NCI-H2107 (cell line): Measurements from ENCODE around the gene TLK1.

Source experiments
- DNase-seq: peaks from one replicate; lab custom pipeline; 2025; lab: John Stamatoyannopoulos, UW

TLK1 gene

DNA sequence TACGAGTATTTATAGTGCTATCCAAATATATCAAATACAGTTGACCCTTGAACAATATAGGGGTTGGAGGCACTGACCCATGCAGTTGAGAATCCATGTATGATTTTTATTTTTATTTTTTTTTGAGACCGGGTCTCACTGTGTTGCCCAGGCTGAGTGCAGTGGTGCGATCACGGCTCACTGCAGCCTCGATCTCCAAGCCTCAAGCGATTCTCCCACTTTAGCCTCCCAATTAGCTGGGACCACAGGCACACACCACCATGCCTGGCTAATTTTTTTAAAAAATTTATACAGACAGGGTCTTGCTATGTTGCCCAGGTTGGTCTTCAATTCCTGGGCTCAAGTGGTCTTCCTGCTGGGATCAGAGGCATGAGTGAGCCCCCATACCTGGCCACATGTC lies 161.0 kb downstream of the TLK1 start:
- no peak for DNase-seq

DNA sequence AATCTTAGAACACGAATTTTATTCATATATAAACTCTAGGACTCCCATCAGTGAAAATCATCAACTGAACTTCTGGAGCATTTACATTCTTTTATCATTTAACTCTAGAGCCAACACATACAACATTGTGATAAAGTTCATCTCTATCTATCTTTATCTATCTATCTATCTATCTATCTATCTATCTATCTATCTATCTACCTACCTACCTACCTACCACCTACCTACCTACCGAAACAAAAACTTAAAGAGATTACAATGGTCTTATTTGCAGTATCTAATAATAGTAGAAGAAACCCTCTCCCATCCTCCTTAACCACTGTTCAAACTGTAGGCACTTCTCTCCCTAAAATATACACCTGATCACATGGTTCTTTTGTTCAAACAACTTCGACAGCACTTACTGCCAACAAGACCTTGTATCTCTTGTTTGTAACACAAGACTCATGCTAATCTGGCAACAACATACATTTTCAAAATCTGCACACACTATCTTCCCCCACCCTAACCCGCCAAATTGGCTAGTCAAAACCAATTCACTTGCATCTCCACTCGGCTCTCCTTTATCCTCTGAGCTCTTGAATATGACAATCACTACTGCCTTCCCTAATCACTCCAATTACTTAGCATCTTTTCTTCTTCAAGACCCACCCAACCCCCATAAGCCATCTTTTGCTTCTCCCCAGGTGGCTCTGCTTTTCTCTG lies 162.6 kb downstream of the TLK1 start:
- no peak for DNase-seq

DNA sequence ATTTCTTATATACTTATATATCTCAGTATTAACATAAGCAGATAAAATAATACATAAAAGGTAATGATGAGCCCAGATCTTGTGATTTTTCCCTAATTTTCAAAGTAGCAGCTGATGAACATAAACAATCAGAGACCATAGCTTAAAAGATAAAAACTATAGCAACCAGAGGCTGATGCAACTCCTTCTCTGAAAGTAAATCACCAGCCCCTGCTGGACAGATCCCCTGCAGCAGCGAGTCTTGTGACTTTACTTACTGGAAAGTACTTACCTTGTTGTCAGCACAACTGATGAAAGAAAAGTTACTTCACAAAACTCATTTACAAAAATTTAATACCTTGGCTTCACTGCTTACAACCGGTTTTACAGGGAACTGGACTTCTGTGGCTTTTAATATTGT lies 164.4 kb downstream of the TLK1 start:
- DNase-seq, result no peak

DNA sequence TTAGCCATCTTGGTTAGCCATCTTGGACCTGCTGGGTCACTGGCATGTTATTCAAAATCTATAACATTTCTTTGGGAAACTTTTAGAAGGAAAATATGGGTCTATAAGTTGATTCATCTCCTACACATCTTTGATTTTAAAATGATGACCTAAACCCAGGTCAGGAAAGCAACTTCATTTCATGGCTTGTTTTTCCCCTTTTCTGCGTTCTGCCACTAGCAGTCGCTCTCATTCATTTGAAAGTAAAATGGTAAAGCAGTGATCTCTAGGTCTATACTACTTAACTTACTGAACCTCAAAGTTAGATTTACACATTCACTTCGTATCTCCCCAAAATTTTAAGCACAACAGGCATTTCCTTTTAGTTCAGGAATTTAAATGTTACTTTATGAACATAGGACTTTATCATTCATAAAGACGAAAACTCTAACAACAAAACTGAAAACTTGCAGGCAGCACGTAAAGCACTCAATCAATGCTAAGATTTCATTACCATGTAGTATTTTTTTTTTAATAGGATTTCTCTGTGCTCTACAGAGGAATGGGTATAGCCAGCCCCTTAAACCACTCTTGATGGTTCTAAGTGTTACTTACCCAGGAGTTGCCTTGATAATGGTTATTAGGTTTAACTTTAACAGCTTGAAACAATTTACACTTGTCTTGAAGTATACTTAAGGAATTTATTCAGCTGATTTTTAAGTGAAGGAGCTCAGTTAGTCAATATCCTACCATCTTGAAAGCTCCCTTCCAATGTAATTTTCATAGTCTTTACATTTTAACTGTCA lies 169.1 kb downstream of the TLK1 start:
- DNase-seq, result no peak

DNA sequence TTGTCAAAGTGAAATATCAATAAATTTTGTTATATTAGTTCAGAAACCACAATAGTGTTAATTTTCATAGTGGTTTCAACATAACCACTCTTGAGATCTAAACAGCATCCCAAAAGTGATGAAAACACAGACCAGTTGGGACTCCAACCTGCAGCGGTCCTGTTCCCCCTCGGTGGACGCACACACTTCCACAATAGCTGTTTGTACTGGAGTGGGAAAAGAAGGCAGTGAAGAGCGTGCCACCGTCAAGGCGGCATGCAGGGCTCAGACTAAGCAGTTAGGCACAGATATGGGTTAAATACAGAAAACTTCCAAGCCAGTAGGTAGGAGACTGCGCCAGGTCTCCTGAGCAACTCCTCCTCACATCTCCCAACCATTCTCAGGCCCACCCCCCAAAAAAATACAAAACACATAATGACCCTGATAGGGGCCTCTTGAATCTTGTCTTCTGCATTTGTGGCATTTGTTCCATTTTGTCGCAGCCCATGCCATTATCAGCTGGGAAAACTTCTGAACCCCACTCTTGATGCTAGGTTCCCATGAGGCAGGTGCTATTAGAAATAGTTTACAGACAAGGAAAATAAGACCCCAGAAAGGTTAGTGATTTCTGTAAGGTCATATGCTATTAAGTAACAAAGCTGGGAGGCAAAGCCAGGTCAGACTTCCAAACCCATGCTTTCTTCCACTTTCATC lies 174.0 kb downstream of the TLK1 start:
- DNase-seq, result no peak

DNA sequence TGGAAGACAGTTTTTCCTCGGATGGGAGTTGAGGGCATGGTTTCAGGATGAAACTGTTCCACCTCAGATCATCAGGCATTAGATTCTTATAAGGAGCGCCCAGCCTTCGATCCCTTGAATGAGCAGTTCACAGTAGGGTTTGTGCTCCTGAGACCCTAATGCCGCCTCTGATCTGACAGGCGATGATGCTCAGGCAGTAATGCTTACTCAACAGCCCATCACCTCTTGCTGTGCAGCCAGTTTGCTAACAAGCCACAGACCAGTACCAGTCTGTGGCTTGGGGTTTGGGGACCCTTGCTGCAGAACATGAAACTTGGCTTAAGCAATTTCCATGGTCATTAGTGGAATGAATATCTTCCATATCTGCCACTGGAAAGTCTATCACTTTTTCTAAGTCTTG lies 175.3 kb downstream of the TLK1 start:
- no peak for DNase-seq

DNA sequence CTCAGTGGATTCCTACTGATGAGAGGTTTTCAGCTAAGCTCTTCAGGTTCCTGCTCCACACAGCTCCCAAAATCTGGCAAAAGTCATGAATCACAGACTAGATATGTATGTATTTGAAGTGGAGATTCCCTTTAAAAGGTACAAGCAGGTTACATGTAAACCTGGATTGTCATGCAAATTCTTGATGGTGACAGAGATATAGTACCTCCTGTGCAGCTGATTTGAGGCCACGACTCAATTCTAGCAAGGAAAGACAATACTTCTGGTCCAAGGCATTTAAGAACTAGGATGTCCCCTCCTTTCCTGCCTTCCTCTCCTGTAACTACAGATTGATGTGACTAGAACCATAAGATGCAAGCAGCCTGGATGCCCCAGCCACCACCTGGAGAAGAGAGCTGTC lies 176.6 kb downstream of the TLK1 start:
- DNase-seq, result no peak

DNA sequence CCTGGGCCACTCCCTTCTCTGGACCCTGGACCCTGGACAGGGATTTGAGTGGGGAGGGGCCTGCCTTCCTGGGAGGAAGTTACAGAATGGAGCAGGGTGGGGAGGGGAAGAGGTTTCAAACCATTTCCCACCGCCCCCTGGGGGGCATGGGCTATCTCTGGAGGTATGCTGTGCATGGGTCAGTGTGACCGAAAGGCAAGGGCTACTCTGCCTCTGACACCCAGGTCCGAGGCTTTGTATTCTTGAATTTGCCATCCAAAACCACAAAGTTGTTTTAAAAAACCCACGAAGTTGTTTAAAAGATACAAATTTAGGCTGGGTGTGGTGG lies 184.8 kb downstream of the TLK1 start:
- DNase-seq, result no peak

DNA sequence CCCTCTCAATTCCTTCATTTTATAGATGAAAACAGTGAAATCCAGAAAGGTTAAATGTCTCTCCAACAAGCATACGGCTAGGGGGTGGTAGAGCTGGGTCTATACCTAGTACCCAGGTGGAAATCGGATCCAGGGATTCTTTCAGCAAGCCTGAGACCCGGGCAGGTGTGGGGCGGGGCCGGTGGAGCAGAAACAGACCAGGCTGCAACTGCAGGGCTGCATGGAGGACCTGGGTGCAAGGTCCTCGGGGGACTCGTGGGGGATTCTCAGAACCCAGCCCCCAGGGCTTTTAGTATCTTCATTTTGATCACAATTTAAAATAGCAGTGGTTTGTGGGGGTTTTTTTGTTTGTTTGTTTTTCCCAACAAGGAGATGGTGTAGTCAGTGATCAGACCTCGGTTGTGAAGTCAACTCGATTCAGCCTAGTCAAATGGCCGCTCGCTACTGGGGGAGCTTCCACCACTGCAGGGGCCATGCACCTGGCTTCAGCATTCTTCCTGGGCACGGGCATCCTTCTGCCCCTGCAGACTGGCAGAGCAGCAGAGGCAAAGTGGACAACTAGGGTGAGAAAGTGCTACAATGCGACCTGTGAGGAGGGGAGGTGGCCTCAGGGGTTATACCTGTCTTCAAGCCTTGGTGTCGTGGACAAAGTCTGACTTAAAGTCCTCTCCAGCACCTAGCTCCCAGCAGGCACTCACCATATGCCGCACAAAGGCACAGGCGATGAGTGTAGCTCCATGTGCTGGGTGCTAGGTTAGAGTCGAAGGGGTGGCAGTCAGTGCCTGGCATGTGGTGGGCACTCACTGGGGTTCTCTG lies 185.4 kb downstream of the TLK1 start:
- DNase-seq, result no peak

DNA sequence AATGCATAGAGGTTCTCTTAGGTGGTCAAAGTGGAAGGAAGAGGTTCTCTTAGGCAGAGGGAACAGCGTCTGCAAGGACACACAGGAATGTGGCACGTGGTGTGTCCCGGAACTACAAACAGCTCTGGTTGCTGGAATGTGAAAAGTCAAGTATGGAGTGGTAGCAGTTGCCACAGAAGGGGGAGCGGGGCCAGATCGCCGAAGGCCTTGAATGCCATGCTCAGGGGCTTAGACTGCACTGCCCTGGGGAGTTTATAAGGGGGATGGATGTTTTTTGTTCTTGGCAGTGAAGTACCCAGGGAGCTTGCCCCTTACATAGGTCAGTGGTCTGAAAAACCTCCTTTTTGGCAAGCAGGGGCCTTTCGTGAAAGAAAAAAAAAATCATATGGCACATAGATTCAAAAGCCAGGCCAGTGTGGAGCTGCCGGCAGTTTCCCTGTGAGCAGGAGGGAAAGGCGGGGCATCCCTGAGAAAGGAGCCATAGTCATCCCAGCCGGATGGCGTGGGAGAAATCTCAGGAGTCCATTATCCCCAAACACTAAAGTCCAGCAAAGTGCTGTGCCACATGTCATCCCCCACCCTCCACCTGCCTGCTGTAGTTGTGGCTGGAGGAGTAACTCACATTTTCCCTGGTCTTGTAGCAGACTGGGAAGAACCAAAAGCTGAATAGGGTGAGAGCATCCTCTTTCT lies 186.2 kb downstream of the TLK1 start:
- DNase-seq, result no peak

DNA sequence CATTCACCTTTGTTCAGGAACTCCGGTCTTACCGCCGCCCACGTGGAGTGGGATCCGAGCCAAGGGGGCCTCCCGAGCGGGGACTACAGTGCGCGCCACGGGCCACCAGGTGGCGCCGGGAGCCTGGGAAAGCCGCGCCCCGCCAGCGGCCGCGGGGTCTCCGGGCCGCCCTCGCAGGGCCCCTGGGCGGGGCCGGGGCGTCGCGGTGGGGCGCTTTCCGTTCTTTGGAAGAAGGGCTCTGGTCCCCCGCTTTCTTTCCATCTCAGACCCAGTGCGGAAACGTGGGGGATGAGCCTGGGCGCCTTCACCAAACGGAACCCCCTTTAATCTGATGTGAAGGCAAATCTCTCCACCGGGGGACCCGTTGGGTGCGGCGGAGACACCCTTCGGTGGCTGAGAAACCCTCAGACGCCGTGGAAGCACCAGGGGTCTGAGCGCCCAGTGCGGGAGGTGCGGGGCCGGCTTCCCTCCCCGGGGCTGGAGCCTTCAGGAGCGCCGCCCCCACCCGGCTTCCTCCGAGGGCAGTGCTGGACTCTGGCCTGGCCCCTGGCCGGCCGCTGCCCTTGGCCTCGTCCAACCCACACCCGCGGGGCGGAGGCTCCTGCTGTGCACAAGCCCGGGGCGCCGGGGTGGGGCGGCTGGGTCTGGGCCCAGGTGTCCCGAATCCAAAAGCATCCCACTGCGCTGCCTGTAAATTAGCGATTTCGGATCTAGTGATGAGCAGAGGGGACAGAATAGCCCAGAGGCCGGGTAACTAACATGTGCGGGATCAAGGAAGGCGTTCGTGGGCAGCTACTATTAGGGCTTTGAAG lies 187.0 kb downstream of the TLK1 start:
- peak; percentile 76 for DNase-seq

DNA sequence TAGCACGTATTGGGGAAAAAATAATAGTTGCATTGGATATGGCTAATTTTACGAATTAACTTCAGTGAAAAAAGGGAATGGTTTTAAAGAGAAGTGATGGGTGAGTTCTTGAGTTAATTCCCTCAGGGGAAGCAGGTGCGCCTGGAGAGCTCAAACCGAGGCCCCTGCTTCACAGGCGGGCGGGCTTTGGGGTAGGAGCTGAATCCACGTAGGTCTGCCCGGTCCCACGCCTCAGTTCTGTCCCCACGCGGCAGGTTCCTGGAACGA lies 187.5 kb downstream of the TLK1 start:
- DNase-seq, result no peak

DNA sequence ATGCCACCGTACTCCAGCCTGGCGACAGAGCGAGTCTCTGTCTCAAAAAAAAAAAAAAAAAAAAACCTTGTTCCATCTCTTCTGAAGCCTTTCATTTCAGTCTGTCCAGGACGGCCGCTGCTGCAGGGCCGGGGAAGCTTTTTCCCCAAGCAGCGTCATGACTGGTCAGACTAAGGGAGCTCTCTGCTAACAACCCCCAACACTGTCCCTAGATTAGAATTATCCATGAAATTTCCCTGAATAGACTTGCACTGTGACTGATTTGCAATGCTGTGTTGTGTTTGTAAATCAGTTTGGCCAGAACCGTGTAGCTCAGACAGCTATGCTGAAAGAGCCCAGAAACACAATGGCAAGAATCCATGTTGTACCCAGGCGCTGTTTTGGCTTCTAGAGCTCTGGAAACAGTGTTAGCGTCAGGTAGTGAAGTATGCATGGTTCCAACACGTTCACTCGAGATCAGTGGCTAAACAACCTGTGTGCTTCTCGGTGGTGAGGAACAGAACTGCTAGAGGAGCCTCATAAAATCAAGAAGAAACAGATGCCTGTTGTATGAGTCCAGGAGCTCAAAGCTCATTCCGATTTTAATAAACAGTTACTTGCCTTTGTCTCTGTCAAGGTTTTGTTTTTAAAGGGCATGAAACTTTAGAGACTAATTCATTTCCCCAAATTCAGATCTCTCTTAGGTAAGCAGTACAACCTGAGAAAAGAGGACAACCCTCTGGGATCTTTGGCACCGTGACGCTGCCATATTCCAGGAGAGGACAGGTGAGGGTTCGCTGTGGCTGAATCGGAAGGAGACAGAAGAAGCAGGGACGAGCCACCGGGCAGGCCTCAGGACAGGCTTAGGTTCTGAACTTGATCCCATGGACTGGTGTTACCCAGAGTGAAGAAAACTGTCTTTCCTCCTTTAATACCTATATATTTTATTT lies 188.1 kb downstream of the TLK1 start:
- DNase-seq, result no peak

DNA sequence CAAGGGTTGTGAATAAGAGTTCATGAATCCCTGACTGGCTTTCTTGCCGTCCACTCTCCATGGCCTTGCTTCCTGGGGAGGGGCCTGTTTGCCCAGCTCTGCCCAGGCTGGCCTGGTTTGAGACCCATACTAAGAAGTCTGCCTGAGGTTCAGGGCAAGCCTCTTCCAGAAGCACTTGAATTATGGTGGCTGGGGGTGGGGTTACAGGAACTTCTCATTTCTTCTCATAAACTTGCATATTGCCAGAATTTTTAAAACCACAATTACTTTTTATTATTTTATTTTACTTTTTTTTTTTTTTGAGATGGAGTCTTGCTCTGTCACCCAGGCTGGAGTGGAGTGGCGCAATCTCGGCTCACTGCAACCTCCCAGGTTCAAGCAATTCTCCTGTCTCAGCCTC lies 189.6 kb downstream of the TLK1 start:
- no peak for DNase-seq

DNA sequence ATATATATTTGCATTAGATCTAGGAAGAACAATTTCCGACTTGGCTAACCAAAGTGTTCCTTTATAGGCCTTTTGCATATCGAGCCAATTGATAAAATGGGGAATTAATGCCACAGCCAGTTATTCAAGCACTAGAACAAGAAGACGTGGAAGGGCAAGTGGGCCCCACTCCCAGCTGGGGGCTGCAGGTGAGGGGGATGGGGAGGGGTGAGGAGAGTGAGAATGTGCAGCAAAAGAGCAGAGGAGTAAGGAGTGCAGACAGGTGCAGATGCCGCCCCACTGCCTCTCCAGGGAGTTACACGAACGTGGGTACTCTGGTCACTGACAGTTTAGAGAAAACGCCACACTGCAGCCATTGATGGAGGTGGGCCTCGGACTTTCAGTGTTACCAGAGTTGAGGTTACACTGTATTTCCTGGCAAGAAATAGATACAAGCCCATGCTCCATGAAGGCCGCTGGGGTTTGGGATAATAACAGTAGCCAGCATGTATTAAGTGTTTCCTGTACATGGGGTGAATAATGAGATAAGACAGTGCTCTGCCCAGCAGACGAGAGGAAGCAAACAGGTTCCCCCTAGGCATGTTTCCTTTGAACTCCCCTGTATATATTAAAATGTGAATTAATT lies 190.7 kb downstream of the TLK1 start:
- DNase-seq, result no peak

DNA sequence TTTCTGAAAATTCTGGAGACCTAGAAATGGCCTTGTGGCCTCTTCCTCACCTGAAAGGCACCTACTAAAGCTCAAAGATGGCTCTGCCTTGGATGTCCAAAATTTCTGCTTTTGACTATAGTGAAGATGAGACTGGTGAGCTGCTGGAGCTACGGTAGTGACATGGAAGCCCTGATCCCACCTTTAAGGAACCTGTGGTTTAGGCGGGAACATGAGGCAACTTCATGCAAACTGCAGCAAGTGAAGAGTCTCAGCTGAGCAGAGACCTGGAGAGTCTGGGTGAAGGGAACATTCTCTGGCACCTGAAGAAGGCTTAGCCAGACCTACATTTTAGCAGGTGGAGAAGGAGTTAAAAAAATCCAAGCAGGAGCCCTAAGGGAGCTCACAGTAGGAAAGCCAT lies 191.7 kb downstream of the TLK1 start:
- no peak for DNase-seq

DNA sequence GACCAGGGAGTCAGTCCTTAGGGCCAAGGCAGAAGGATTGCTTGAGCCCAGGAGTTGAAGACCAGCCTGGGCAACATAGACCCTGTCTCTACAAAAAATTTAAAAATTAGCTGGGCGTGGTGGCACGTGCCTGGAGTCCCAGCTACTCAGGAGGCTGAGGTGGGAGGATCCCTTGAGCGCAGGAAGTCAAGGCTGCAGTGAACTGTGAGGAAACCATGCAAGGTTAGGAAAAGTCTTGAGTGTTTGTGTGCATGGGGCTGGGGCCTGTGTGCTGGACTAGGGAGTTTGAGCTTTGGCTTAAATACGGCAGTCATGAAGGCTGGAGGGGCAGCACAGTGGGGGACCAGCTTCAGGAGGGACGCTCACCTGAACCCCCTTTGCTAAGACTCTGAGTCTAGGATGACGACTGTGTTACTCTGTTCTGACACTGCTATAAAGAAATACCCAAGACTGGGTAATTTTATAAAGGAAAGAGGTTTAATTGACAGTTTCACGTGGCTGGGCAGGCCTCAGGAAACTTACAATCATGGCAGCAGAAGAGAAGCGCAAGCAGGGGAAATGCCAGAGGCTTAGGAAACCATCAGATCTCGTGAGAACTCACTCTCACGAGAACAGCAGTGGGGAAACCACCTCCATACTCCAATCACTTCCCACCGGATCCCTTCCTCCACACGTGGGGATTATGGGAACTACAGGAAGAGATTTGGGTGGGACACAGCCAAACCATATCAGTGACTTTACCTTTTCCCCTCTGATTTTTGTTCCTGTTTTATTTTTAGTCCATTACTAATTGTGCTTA lies 192.3 kb downstream of the TLK1 start:
- DNase-seq, result no peak

DNA sequence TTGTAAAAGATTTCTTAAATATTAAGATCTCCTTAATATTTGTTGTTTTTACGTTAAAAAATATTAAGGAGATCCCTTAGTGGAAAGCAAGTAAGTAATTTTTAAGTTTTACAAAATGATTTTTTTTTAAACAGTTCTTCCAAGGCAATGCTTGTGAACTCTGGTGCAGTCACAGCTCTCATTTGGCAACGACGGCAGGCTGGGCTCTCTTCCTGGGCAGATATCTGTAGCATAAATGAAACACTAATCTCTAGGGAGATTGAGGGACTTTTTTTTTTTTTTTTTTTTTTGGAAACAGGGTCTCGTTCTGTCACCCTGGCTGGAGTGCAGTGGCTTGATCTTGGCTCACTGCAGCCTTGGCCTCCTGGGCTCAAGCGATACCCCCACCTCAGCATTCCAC lies 193.1 kb downstream of the TLK1 start:
- DNase-seq, result no peak
